WERI-Rb-1 (cell line): ENCODE results near the gene MAD1L1.

Experiments used
- DNase-seq: peaks from one replicate; pipeline ENCODE4 v3.0.0-alpha.2; 2020
- H3K27ac ChIP-seq: fragments of 250-450 bp; sonication (Bioruptor Pico); 2 replicates; pipeline ENCODE4 v1.5.1; 2020; ENCODE audit warnings: mild to moderate bottlenecking, moderate library complexity
- H3K27me3 ChIP-seq: fragments of 250-450 bp; sonication (Bioruptor Pico); 2 replicates; pipeline ENCODE4 v1.5.1; 2021; ENCODE audit warnings: mild to moderate bottlenecking, low read depth, moderate library complexity; ENCODE audit not compliant: insufficient read depth, severe bottlenecking
- H3K36me3 ChIP-seq: fragments of 250-450 bp; sonication (Bioruptor Pico); 2 replicates; pipeline ENCODE4 v1.5.1; 2020; ENCODE audit warnings: mild to moderate bottlenecking, moderate library complexity
- H3K4me3 ChIP-seq: 2 replicates; pipeline ENCODE4 v1.5.1; 2011; ENCODE audit warnings: low read depth, mild to moderate bottlenecking, control low read depth, low read length
- H3K9me3 ChIP-seq: fragments of 250-450 bp; sonication (Bioruptor Pico); 2 replicates; pipeline ENCODE4 v1.5.1; 2021; ENCODE audit warnings: mild to moderate bottlenecking, moderate library complexity; ENCODE audit not compliant: severe bottlenecking
- CTCF ChIP-seq: IDR thresholded peaks from 2 replicates; pipeline ENCODE4 v1.5.1; 2011; ENCODE audit warnings: low read depth, mild to moderate bottlenecking, control low read depth, inconsistent platforms, low read length

MAD1L1 gene

GRCh38 chr7:2068693-2069471, 163.9 kb downstream of the MAD1L1 start:
- Histone ChIP-seq H3K4me3 (no peak overlapping the region), H3K36me3 (peaks cover 21% of the 10 kb centered on the region), H3K27me3 (no peaks in the 10 kb centered on the region), H3K9me3 (no peaks in the 10 kb centered on the region), H3K27ac (no peak overlapping the region)
- TF ChIP-seq CTCF = peak; percentile 20
- no peak for DNase-seq

GRCh38 chr7:2066251-2066919, 166.4 kb downstream of the MAD1L1 start:
- no peak overlapping the region for H3K27ac ChIP-seq
- no peak for TF ChIP-seq CTCF
- H3K27me3 ChIP-seq = no peaks in the 10 kb centered on the region
- DNase-seq = no peak
- H3K4me3 ChIP-seq = no peak overlapping the region
- H3K36me3 ChIP-seq = peaks cover 29% of the 10 kb centered on the region
- no peaks in the 10 kb centered on the region for H3K9me3 ChIP-seq

GRCh38 chr7:2065528-2065927, 167.2 kb downstream of the MAD1L1 start:
- Histone ChIP-seq H3K36me3 (peaks cover 29% of the 10 kb centered on the region), H3K4me3 (no peak overlapping the region), H3K9me3 (peaks cover 1% of the 10 kb centered on the region), H3K27ac (no peak overlapping the region), H3K27me3 (no peaks in the 10 kb centered on the region)
- no peak for DNase-seq
- no peak for TF ChIP-seq CTCF

GRCh38 chr7:2063563-2064260, 169.0 kb downstream of the MAD1L1 start:
- peak; percentile 50 for TF ChIP-seq CTCF
- H3K9me3 ChIP-seq = peaks cover 8% of the 10 kb centered on the region
- no peaks in the 10 kb centered on the region for H3K27me3 ChIP-seq
- H3K4me3 ChIP-seq = no peak overlapping the region
- H3K27ac ChIP-seq = no peak overlapping the region
- H3K36me3 ChIP-seq = peaks cover 28% of the 10 kb centered on the region
- peak; percentile 41 for DNase-seq

- Histone ChIP-seq H3K36me3 (peaks cover 22% of the 10 kb centered on the region), H3K27ac (no peak overlapping the region), H3K9me3 (peaks cover 8% of the 10 kb centered on the region), H3K4me3 (no peak overlapping the region), H3K27me3 (no peaks in the 10 kb centered on the region)
- no peak for DNase-seq
- no peak for TF ChIP-seq CTCF
Observed at GRCh38 chr7:2062648-2063047, 170.1 kb downstream of the MAD1L1 start.
